Upper lobe of left lung (tissue), 4 donors: Measurements from ENCODE around the gene SMTNL2.

ENCODE experiments used
- CTCF ChIP-seq, 6 experiments: fragments of 450-650 bp in 4 of 6; fragments of 200-600 bp in 2 of 6; sonication (generic) in 2 of 6; IDR thresholded peaks; one replicate each; pipeline ENCODE4 v1.5.1; 2016 to 2019; ENCODE audit warnings: antibody characterized with exemption in 6 of 6
- EP300 ChIP-seq, 4 donors: sonication (generic); formaldehyde crosslinking; IDR thresholded peaks; one replicate each; pipeline ENCODE4 v1.5.1; 2017; ENCODE audit warnings: antibody characterized with exemption in 4 of 4, control low read depth in 2 of 4
- POLR2A ChIP-seq, 4 donors: fragments of 450-650 bp; IDR thresholded peaks; one replicate each; pipeline ENCODE4 v1.5.1; 2016 to 2017; ENCODE audit warnings: antibody characterized with exemption in 4 of 4, mild to moderate bottlenecking in 2 of 4
- POLR2AphosphoS5 ChIP-seq, 2 donors: sonication (generic); formaldehyde crosslinking; IDR thresholded peaks; one replicate each; pipeline ENCODE4 v1.5.1; 2017; ENCODE audit warnings: antibody characterized with exemption in 2 of 2

DNA sequence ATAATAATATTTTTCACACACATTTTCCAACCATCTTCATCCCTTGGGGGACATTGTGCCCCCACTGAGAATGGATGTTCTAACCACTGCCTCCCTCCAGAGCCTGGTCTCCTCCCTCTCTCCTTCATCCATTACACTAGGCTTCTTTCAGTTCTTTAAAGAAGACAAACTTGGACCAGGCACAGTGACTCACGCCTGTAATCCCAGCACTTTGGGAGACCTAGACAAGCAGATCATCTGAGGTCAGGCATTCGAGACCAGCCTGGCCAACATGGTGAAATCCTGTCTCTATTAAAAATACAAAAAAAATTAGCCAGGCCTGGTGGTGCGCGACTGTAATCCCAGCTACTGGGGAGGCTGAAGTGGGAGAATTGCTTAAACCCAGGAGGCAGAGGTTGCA is 50.6 kb downstream of the SMTNL2 start:
- no peak for TF ChIP-seq CTCF (IDR thresholded peaks at IDR 0.05)
- no peak for TF ChIP-seq POLR2A (IDR thresholded peaks at IDR 0.05)
- TF ChIP-seq EP300 (IDR thresholded peaks at IDR 0.05), result no peak
- TF ChIP-seq POLR2AphosphoS5 (IDR thresholded peaks at IDR 0.05), result no peak
